Stimulated activated CD8-positive, alpha-beta memory T cell treated with anti-CD3 and anti-CD28 coated beads, Interleukin-2, amount 100 ng/mL, for 48 hours (primary cell): ENCODE data around the gene HECTD1.
"Not testable (repeated sequence)": the region's sequence is repeated elsewhere in the genome, so short reads cannot be mapped to it uniquely, and the experiment has no call there.

Experiments
- DNase-seq, 2 donors: peaks; one replicate each; pipeline ENCODE4 v3.0.0-alpha.2; 2020; ENCODE audit warnings: low read depth in 2 of 2

The HECTD1 gene

DNA sequence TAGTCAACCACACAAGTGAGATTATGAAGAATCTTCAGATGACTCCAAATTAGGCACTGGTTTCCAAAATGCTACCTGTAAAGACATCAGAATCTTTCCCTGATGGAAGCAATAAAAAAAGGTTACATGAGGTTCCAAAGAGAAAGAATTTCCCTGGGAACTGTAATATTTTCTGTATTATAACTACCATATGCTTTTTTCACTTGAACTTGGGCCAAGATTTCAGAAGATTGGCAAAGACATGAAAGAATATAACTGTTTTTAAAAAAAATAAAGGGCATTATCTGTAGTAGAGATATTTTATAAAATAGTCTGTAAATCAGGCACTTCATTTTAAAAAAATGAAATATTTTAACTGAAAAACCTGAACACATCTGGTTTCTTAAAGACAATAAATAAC lies 12.9 kb downstream of the HECTD1 start:
- DNase-seq = no peak

DNA sequence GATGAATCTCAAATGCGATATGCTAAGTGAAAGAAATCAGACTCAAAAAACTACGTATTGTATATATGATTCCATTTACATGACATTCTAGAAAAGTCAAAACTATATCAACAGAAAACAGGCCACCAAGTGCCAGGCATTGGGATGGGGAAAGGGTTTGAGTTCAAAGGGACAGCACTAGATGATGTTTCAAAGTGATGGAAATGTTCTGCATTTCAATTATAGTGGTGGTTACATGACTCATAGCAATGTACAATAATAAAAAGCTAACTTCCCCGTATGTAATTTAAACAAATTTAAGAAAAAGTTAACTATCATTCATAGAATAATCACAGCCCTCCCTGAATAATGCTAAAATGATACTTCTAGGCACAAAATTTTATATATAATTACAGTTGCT lies 13.5 kb downstream of the HECTD1 start:
- DNase-seq = no peak

DNA sequence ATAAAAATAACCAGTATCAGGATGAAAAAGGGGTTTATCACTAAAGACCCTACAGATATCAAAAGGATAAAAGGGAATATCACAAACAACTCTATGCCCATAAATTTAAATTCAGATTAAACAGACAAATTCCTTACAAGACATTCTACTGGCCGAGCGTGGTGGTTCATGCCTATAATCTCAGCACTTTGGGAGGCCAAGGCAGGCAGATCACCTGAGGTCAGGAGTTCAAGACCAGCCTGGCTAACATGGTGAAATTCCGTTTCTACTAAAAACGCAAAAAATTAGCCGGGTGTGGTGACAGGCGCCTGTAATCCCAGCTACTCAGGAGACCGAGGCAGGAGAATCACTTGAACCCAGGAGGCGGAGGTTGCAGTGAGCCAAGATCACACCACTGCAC lies 15.0 kb downstream of the HECTD1 start:
- not testable (repeated sequence) for DNase-seq

DNA sequence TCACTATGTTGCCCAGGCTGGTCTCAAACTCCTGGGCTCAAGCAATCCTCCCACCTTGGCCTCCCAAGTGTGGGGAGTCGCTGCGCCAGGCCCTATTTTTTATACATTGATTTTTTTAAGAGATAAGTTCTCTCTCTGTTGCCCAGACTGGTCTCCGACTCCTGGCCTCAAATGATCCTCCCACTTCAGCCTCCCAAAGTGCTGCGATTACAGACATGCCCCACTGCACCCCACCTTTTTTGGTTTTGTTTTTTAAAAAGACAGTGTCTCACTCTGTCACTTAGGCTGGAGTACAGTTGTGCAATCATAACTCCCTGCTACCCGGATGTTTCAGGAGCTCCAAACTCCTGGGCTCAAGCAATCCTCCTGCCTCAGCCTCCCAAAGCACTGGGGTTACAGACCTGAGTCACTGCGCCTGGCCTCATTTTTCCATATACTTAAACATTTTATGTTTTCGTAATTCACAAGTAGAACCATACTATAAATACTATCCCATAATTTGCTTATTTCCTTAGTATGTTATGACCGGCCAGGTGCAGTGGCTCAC lies 16.8 kb downstream of the HECTD1 start:
- no peak for DNase-seq

DNA sequence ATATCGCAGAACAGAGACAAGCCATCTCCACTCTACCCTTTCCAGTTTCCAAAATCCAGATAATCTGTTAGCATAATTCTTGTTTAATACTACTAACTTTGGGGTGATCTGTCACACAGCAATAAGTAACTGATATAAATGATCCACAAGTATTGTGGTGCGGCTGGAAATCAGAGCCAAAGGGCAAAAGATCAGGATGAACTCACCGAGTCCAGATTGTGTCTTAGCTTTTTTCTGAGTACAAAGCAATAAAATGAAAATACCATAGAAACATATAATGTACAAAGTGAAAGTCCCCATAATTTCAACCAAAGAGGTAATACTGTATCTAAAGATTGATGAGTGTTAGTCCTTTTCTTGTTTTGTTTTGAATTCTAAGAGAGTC lies 17.4 kb downstream of the HECTD1 start:
- no peak for DNase-seq

DNA sequence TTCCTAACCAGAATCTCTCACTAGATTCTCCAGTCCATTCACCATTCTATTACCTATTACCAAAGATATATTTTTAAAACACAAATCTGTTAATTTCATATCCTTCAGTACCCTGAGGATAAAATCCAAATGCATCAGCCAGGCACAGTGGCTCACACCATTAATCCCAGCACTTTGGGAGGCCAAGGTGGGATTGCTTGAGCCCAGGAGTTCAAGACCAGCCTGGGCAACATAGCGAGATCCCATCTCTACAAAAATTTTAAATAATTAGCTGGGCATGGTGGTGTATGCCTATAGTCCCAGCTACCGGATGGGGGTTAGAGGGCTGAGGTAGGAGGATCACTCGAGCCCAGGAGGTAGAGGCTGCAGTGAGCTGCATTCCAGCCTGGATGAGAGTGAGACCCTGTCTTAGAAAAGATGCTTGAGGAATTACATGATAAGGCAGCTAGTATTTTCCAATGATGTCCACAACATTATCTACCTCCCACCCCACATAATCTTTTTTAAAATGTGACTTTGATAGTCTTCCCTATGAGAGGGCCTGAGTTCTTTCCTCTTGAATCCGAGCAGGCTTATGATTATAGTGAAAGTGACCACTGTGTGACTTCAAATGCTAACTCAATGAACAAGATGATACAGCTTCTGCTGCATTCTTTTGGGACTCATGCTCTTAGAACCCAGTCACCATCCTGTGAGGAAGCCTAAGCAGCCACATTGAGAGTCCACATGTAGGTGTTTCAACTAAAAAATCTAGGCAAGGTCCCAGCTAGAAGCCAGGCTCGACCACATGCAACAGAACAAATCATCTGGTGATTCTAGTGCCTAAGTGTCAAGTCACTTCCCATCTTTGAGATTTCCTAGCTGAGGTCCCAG lies 18.0 kb downstream of the HECTD1 start:
- DNase-seq = no peak

DNA sequence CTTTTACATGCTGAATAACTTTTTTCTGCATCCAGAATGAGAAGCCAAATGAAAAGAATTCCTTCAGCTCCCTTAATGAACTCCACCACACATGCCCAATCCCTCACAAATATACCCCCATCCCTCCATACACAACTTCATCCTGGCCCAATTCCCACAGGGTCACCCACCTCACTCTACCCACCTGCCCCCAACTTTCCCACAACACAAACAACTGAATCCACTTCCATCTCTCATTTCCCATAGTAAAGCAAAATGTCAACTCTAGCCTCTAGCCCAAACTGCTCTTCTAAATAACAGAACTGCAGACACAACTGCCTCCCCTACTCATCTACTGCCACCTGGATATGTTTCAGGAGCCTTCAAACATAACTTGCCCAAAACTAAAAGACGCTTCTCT lies 18.8 kb downstream of the HECTD1 start:
- DNase-seq = no peak

DNA sequence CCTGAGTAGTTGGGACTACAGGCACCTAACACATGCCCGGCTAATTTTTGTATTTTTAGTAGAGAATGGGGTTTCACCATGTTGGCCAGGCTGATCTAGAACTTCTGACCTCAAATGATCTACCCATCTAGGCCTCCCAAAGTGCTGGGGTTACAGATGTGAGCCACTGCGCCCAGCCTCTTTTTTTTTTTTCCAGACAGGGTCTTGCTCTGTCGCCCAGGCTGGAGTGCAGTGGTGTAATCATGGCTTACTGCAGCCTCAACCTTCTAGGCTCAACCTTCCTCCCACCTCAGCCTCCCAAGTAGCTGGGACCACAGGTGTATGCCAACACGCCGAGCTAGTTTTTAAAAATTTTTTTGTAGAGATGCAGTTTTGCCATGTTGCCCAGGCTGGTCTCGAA lies 25.6 kb downstream of the HECTD1 start:
- not testable (repeated sequence) for DNase-seq

DNA sequence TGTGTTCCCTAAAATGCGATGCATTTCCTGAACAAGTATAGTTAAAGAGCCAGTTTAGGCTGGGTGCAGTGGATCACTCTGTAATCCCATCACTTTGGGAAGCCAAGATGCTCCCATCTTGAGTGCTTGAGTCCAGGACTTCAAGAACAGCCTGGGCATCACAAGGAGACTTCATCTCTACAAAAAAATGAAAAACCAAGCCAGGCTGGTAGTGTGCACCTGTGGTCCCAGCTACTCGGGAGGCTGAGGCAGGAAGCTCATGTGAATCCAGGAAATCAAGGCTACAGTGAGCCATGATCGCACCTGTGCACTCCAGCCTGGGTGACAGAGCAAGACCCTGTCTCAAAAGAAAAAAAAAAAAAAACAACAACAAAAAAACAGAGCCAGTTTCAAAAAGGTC lies 26.3 kb downstream of the HECTD1 start:
- DNase-seq = no peak

DNA sequence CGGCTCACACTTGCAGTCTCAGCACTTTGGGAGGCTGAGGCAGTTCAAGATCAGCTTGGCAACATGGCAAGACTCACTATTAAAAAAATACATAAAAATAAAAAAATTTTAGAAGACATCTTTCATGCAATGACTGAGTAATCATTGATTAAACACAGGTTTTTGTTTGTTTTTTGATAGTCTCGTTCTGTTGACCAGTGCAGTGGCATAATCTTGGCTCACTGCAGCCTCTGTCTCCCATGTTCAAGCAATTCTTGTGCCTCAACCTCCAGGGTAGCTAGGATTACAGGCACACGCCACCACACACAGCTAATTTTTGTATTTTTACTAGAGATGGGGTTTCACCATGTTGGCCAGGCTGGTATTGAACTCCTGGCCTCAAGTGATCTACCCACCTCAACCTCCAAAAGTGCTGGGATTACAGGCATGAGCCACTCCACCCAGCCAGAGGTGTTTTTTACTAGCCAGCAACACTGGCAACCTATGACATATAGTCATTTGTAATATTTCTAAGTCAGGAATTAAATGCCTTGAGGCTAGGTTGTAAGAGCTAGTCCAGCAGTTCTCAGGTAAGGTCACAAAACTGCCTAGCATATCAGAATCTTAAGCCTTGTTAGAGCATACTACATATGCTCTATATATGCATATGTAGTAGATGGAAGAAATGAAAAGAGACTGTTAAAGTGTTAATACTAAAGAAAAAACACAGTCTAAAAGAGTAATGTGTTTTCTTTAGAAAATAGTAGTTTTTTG lies 27.1 kb downstream of the HECTD1 start:
- DNase-seq = no peak

DNA sequence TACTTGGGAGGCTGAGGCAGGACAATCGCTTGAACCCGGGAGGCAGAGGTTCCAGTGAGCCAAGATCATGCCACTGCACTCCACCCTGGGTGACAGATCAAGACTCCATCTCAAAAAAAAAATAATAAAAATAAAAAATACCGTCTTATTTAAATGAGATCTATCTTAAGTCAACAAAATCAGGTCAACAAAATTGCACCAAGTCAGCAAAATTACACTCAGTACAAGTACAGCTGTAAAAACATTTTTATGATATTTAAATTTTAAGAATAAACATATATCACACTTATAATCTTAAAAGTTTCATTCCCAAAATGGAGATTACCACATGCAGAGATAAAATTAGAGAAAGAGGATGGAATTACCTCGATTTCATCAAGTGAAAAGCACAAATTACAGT lies 33.2 kb downstream of the HECTD1 start:
- no peak for DNase-seq

DNA sequence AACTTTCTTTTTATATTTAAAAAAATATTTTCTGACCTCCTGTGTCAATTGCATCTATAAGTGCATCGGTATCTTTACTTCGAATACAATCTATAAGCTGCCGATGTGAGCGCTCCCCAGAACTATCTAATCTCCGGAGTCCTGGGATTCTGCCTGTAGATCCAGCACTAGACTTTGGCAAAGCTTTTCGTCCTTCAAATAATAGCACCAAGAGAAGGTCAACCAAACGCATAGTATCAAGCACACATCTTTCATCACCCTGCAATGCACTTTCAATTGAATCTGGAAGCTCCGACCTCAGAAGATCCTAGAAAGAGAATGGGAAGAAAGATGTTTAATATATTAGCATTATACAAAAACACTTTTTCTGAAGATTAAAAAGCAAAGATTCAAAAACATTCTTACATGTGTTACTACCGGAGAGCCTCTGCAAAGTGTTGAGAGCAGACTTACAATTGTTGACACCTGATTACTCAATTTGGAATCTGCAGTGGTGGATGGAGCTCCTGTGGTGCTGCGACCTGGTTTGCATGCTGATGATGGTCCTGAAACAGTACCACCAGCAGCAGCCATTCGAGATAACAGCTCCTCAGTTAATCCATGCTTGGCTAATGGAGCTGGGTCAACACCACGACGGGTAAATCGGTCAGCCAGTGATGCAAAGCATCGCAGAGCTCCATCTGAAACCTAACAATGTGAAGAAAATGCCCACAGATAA lies 34.3 kb downstream of the HECTD1 start:
- DNase-seq = no peak

DNA sequence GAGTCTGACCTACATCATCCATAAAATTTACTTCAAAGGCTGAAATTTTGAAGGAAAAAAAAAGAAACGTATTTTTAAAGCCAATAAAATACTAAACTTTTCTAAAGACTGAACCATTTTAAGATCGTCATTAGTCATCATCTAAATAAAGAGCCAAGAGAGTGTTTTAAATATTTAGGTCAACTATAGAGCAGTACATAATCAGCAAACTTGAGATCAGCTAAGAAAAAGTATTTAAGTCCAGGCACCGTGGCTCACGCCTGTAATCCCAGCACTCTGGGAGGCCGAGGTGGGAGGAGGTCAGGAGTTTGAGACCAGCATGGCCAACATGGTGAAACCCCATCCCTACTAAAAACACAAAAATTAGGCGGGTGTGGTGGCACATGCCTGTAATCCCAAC lies 35.5 kb downstream of the HECTD1 start:
- DNase-seq = no peak

DNA sequence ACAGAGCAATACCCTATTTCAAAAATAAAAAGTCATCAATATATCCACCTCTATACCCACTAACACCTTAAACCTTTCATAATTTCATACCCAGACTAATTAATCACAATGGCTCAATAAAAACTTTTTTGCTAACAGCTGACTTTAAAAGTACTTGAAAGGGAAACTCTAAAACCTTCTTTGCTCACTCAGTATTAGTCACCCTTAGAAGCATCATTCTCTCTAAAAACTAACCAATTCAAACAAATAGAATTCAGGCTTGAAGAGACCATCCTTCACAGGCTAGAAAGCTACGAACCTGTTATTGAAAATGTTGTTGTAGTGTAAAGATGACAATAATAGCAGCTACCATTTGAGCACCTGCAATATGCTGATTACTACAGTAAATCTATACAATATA lies 37.2 kb downstream of the HECTD1 start:
- DNase-seq = no peak

DNA sequence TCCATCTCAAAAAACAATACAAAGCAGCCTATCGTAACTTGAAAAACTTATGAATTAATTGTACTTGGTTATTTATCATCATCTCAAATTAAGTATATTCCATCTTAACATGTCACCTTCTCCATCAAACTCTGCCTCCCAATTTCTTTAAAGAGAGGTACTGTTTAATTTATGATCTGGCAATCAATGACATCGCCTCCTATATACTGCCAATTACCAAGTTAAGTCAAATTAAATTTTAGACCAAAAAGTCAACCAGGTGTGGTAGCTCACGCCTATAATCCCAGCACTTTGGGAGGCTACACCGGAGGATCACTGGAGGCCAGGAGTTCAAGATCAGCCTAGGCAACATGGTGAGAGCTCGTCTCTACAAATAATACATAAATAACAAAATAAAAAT lies 37.7 kb downstream of the HECTD1 start:
- DNase-seq = no peak

DNA sequence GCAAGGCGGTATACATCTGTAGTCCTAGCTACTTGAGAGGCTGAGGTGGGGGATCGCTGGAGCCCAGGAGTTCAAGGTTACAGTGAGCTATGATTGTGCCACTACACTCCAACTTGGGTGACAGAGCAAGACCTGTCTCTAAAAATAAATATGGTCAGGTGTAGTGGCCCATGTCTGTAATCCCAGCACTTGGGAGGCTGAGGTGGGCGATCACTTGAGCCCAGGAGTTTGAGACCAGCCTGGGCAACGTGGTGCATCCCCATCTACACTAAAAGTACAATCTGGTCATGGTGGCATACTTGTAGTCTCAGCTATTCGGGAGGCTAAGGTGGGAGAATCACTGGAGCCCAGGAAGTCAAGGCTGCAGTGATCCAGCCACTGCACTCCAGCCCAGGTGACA lies 40.6 kb downstream of the HECTD1 start:
- DNase-seq = no peak

DNA sequence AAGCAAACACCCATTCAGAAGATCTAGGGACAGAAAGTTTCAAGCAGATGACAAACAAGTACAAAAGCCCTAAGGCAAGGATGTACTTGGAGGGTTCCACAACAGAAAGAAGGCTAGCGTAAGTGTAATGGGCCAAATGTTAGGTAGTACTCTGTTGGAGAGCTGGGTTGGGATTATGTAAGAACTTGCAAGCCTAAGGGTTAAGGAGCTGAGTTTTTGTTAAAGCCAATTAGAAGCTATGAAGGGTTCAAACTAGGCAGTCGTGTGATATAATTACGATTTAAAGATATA lies 41.4 kb downstream of the HECTD1 start:
- no peak for DNase-seq

DNA sequence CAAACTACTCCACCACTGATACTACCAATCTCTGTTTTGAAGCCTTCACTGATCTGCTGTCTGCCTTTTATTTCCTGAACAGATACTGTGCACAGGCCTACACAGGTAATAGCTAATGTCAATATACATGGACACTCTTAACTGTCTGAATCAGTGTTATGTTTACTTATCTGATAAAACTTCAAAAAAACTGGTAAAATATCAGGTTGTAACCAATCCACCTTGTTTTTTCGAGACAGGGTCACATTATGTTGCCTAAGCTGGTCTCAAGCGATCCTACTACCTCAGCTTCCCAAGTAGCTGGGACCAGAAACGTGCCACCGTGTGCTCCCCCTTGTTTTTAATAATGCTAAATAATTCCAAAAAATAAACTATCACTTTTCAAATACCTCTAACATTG lies 43.5 kb downstream of the HECTD1 start:
- DNase-seq = no peak

DNA sequence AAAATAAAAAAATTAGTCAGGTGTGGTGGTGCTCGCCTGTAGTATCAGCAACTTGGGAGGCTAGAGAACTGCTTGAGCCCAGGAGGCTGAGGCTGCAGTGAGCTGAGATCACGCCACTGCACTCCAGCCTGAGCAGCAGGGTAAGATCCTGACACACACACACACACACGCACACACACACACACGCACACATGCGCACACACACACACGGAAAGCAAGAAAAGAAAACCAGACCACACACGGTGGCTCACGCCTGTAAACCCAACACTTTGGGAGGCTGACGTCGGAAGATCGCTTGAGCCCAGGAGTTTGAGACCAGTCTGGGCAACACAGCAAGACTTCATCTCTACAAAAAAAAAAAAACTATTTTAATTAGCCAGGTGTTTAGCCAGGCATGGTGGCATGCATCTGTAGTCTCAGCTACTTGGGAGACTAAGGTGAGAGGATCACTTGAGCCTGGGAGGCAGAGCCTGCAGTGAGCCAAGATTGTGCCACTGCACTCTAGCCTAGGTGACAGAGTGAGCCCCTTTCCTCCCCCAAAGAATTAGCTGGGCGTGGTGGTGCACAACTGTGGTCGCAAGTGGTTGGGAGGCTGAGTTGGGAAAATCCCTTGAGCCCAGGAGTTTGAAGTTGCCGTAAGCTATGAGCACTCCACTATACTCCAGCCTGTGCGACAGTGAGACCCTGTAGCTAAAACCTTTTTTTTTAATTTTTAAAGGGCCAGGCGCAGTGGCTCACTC lies 44.5 kb downstream of the HECTD1 start:
- no peak for DNase-seq

DNA sequence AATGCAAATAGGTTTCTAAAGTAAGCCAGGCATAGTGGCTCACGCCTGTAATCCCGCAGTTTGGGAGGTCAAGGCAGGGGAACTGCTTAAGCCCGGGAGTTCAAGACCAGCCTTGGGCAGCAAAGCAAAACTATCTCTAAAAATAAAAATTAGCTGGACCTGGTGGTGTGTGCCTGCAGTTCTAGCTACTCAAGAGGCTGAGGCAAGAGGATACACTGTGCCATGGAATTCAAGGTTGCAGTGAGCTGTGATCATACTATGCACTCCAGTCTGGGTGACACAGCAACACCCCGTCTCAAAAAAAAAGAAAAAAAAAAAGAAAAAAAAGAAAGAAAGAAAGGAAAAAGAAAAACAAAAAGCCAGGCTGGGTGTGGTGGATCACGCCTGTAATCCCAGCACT lies 46.3 kb downstream of the HECTD1 start:
- DNase-seq = no peak

DNA sequence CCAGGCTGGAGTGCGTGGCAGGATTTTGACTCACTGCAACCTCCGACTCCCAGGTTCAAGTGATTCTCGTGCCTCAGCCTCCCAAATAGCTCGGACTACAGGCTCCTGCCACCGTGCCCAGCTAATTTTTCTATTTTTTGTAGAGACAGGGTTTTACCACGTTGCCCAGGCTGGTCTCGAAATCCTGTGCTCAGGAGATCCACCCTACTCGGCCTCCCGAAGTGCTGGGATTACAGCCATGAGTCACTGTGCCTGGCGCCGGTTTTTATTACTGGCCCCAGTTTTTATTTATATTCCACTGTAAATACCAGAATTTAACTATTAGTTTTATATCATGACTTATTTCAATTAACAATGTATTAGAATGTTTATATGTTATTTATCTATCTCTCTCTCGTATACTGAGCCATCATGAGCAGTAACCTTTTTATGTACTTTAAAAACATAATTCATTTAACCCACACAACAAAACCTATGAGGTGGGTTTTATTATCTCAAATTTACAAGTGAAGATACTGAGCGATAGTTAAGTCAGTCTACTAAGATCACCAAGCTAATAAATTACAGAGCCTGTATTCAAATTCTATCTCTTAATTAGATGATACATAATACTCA lies 47.8 kb downstream of the HECTD1 start:
- no peak for DNase-seq
